Progenitor cell of endocrine pancreas (in vitro differentiated cells): Measurements from ENCODE around the gene DSE. TPM values are rescaled to one million over a fixed set of nuclear protein-coding genes. Genes with fewer than 3 reads are reported as not detected.

Experiments used
- DNase-seq: peaks from one replicate; pipeline ENCODE4 v3.0.0; 2021; ENCODE audit warnings: low spot score; ENCODE audit not compliant: unreplicated experiment
- H3K27ac Mint-ChIP-seq: 2 replicates; pipeline ENCODE4 v1.8.0; 2021; ENCODE audit warnings: mild to moderate bottlenecking, moderate library complexity, mixed read lengths
- H3K27me3 Mint-ChIP-seq: 2 replicates; pipeline ENCODE4 v1.8.0; 2021; ENCODE audit warnings: mixed read lengths
- H3K36me3 Mint-ChIP-seq: 2 replicates; pipeline ENCODE4 v1.8.0; 2022; ENCODE audit warnings: mixed read lengths; ENCODE audit not compliant: insufficient read depth
- H3K4me1 Mint-ChIP-seq: 2 replicates; pipeline ENCODE4 v1.8.0; 2021; ENCODE audit warnings: low read depth, mixed read lengths
- H3K4me3 Mint-ChIP-seq: 2 replicates; pipeline ENCODE4 v1.8.0; 2021; ENCODE audit warnings: low read depth, mild to moderate bottlenecking, moderate library complexity, mixed read lengths
- H3K9me3 Mint-ChIP-seq: 2 replicates; pipeline ENCODE4 v1.8.0; 2021; ENCODE audit warnings: low read depth, mixed read lengths
- CTCF ChIP-seq: fragments of 200-600 bp; sonication (generic); IDR thresholded peaks from one replicate; pipeline ENCODE4 v1.5.0; 2021; ENCODE audit warnings: antibody characterized with exemption, mild to moderate bottlenecking; ENCODE audit not compliant: unreplicated experiment
- total RNA-seq: library from RNA; stranded (reverse); gene quantifications from 2 replicates; pipeline ENCODE4 v1.2.1, GENCODE V29; 2021

Gene DSE
- total RNA-seq, 1 donor from 2014 or later: 20.4 TPM

DNA sequence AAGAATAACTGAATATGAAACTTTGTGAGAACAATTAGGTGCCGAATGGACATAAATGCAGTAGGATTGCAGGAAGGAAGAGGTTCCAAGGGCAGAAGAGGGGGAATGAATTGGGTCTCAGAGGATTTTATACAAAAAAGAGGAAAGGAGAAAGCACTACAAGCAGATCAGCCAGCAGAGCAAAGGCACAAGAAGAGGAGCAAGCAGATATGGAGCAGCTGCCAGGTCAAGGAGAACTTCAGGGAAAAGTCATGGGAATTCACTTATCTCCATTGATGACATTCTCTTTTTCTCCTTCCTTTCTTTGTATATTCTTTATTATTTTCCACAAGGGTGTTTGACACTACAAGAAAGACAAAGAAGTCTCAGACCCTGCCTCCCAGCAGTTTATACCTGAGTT lies 9.6 kb downstream of the DSE start:
- TF ChIP-seq CTCF: no peak
- H3K36me3 Mint-ChIP-seq: no peaks in the 10 kb centered on the region
- DNase-seq: no peak
- H3K4me1 Mint-ChIP-seq: peaks cover 4% of the 10 kb centered on the region
- no peaks in the 10 kb centered on the region for H3K9me3 Mint-ChIP-seq
- no peak overlapping the region for H3K27ac Mint-ChIP-seq
- no peak overlapping the region for H3K4me3 Mint-ChIP-seq
- H3K27me3 Mint-ChIP-seq: no peaks in the 10 kb centered on the region

DNA sequence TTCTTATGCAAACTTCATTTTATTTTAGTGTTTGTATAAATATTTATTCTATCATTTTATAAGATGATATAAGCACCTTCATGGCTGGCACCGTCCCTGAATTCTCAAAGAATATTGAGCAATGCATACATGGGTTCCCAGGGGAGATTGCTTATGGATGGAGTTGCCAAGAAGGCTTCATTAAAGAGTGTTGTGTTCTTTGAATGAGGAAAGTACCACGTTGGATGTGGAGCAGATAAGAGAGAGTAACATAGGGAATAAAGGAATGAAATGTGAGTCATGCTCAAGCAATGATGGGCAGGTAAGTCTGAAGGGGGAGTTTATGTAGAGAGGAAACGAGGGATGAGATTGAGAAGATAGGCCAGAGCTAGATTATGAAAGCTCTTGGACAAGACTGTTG lies 10.3 kb downstream of the DSE start:
- H3K4me1 Mint-ChIP-seq: peaks cover 4% of the 10 kb centered on the region
- no peak for DNase-seq
- H3K27me3 Mint-ChIP-seq: no peaks in the 10 kb centered on the region

GRCh38 chr6:116382587-116382986 lies 11.8 kb downstream of the DSE start:
- no peaks in the 10 kb centered on the region for H3K36me3 Mint-ChIP-seq
- peaks cover 4% of the 10 kb centered on the region for H3K4me1 Mint-ChIP-seq
- H3K4me3 Mint-ChIP-seq: no peak overlapping the region
- no peak for DNase-seq
- TF ChIP-seq CTCF: no peak
- H3K9me3 Mint-ChIP-seq: no peaks in the 10 kb centered on the region
- no peaks in the 10 kb centered on the region for H3K27me3 Mint-ChIP-seq
- no peak overlapping the region for H3K27ac Mint-ChIP-seq

More for the DNA sequence above, 10.3 kb downstream of the DSE start:
- Mint-ChIP-seq H3K36me3 (no peaks in the 10 kb centered on the region), H3K4me3 (no peak overlapping the region), H3K9me3 (no peaks in the 10 kb centered on the region), H3K27ac (no peak overlapping the region)
- no peak for TF ChIP-seq CTCF

DNA sequence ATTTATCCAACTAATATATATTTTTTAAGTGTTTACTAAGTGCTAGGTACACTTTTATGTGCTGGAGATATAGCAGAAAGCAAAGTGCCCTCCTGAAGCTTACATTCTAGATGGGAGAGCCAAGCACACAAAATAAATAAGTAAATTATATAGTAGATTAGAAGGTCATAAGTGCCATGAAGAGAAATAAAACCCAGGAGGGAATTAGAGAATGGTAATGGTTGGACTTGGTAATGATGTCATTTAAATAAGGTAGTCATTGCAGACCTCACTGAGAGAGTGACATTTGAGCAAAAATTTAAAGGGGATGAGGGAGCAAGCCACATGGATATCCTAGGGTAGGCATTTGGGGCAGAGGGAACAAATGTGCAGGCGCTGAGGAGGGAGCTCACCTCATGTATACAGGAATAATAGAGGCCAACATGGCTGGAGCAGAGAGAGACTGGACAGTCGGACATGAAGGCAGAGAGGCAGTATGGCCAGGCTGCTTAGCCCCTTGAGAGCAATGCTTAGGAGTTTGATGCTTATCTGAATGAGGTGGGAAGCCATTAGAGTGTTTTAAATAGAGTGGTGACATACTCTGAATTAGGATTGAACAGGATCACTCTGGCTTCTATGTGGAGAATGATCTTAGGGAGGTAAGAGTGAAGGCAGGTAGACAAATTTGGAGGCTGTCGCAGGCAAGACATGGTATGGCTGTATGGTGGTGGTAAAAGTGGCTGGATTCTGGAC lies 14.1 kb downstream of the DSE start:
- Mint-ChIP-seq H3K4me3 (no peak overlapping the region), H3K27me3 (no peaks in the 10 kb centered on the region), H3K4me1 (no peaks in the 10 kb centered on the region), H3K9me3 (no peaks in the 10 kb centered on the region), H3K36me3 (no peaks in the 10 kb centered on the region), H3K27ac (no peak overlapping the region)
- TF ChIP-seq CTCF: no peak
- DNase-seq: no peak

GRCh38 chr6:116385459-116385802 lies 14.7 kb downstream of the DSE start:
- no peak for DNase-seq
- no peaks in the 10 kb centered on the region for H3K27me3 Mint-ChIP-seq
- no peaks in the 10 kb centered on the region for H3K4me1 Mint-ChIP-seq
- no peak overlapping the region for H3K4me3 Mint-ChIP-seq
- no peak for TF ChIP-seq CTCF
- no peak overlapping the region for H3K27ac Mint-ChIP-seq
- no peaks in the 10 kb centered on the region for H3K36me3 Mint-ChIP-seq
- H3K9me3 Mint-ChIP-seq: no peaks in the 10 kb centered on the region
